NCI-H774 (cell line): ENCODE results near the gene PCDHGC3.

ENCODE experiments used
- DNase-seq: peaks from one replicate; lab custom pipeline; 2025; lab: John Stamatoyannopoulos, UW

Gene PCDHGC3

DNA sequence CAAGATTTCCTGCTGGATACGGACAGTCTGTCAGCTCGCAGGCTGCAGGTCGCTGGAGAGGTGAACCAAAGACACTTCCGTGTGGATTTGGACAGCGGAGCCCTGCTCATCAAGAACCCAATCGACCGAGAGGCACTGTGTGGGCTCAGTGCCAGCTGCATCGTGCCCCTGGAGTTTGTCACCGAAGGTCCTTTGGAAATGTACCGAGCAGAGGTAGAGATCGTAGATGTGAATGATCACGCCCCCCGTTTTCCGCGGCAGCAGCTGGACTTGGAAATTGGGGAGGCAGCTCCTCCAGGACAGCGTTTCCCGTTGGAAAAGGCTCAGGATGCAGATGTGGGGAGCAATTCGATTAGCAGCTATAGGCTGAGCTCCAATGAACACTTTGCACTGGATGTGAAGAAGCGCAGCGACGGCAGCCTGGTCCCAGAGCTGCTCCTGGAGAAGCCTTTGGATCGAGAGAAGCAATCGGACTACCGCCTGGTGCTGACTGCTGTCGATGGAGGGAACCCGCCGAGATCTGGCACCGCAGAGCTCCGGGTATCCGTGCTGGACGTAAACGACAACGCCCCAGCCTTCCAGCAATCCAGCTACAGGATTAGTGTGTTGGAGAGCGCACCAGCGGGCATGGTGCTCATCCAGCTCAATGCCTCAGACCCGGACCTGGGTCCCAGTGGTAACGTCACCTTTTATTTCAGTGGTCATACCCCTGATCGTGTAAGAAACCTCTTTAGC, 9.7 kb downstream of the PCDHGC3 start:
- no peak for DNase-seq

DNA sequence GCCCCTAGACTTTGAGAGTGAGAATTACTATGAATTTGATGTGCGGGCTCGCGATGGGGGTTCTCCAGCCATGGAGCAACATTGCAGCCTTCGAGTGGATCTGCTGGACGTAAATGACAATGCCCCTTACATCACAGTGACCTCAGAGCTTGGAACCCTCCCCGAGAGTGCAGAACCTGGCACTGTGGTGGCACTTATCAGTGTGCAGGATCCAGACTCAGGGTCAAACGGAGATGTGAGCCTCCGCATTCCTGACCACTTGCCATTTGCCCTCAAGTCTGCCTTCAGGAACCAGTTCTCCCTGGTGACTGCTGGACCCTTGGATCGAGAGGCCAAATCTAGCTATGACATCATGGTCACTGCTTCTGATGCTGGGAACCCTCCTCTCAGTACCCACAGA, 10.3 kb downstream of the PCDHGC3 start:
- no peak for DNase-seq

DNA sequence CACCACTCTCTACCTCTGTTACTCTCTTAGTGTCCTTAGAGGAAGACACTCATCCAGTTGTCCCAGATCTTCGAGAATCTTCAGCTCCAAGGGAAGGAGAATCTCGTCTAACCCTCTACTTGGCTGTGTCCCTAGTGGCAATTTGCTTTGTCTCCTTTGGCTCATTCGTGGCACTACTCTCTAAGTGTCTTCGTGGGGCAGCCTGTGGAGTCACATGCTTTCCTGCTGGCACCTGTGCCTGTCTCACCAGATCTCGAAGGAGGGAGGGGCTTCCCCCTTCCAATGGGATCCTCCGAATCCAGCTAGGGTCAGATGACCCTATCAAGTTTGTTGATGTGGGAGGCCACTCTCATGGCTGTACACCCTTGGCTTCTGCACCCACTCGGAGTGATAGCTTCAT, 11.4 kb downstream of the PCDHGC3 start:
- DNase-seq, result no peak

DNA sequence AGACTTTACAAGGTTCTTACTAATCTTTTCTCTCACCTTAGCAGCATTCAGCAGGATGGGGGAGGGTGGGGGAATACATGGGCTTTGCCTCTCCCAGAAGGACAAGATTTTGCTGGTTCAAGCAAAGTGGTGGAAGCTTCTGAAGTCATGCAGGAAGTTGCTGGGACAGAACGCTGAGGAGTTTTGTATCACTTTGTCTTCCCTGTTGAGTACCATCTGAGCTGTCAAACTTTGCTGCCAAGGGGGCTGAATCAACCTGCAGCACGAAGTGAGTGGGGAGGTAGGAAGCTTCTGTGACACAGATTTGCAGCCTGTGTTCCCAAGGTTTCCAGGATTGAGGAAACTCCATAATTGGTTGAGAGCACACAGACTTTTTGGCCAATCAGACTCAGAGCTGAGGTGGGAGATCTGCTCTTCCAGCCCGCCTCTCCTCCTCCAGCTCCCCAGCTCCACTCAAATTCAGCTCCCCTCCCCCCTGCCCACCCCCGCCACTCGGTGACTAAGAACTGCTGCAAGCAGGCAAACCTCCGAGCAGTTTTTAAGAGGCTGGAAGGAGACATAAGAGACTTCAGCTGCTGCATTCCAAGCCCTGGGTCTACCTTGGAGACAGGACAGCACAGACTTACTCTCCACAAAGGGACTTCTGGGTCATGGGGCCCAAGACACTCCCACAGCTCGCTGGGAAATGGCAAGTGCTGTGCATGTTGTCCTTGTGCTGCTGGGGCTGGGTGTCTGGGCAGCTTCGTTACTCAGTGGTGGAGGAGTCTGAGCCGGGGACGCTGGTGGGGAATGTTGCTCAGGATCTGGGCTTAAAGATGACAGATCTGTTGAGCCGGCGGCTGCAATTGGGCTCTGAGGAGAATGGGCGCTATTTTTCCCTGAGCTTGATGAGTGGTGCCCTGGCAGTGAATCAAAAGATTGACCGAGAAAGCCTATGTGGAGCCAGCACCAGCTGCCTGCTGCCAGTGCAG, 13.1 kb downstream of the PCDHGC3 start, which contains the start of gene PCDHGC5:
TSS of gene PCDHGC5 (plus strand) at position 491 of the 971 bp plus-strand sequence. CDS start at position 651, 160 bp downstream.
- DNase-seq, result no peak

DNA sequence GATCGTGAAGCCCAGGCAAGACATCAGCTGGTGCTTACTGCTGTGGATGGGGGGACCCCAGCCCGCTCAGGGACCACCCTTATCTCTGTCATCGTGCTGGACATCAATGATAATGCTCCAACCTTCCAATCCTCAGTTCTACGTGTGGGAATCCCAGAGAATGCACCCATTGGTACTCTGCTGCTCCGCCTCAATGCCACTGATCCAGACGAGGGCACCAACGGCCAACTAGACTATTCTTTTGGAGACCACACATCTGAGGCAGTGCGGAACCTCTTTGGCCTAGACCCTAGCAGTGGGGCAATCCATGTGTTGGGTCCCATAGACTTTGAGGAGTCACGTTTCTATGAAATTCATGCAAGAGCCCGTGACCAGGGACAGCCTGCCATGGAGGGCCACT, 14.1 kb downstream of the PCDHGC3 start:
- no peak for DNase-seq

DNA sequence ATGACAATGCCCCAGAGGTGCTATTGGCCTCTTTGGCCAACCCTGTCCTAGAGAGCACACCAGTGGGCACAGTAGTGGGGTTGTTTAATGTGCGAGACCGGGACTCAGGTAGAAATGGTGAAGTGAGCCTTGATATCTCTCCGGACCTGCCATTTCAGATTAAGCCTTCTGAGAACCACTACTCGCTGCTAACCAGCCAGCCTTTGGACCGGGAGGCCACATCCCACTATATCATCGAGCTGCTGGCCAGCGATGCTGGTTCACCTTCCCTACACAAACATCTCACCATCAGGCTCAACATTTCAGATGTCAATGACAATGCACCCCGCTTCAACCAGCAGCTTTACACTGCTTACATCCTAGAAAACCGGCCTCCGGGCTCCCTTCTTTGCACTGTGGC, 14.5 kb downstream of the PCDHGC3 start:
- DNase-seq, result no peak

DNA sequence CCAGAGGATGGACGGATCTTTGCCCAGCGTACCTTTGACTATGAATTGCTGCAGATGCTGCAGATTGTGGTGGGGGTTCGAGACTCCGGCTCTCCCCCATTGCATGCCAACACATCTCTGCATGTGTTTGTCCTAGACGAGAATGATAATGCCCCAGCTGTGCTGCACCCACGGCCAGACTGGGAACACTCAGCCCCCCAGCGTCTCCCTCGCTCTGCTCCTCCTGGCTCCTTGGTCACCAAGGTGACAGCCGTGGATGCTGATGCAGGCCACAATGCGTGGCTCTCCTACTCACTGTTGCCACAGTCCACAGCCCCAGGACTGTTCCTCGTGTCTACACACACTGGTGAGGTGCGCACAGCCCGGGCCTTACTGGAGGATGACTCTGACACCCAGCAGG, 15.0 kb downstream of the PCDHGC3 start:
- DNase-seq, result no peak

DNA sequence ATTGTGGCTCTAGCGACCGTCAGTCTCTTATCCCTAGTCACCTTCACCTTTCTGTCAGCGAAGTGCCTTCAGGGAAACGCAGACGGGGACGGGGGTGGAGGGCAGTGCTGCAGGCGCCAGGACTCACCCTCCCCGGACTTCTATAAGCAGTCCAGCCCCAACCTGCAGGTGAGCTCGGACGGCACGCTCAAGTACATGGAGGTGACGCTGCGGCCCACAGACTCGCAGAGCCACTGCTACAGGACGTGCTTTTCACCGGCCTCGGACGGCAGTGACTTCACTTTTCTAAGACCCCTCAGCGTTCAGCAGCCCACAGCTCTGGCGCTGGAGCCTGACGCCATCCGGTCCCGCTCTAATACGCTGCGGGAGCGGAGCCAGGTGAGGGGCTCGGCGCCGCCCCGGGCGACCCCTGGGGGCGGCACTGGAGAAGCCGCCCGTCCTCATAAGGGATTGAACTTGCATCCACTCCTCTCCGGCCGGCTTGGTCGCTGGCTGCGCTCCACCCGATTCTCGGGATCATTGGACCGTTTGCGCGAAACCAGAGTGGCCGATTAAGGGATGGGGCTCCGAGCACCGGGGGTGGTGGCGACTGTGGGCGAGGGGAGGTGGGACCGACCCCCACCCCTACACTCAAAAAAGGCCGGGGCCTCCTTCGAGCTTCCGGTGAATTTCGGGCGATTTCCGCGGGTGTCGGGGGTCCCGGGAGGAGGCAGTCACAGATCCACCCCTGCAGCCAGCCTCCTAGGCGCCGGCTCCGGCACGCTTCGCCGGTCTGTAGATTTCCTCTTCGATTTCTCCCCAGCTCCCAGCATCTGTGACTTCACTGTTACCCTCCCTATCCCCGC, 15.8 kb downstream of the PCDHGC3 start:
- no peak for DNase-seq

DNA sequence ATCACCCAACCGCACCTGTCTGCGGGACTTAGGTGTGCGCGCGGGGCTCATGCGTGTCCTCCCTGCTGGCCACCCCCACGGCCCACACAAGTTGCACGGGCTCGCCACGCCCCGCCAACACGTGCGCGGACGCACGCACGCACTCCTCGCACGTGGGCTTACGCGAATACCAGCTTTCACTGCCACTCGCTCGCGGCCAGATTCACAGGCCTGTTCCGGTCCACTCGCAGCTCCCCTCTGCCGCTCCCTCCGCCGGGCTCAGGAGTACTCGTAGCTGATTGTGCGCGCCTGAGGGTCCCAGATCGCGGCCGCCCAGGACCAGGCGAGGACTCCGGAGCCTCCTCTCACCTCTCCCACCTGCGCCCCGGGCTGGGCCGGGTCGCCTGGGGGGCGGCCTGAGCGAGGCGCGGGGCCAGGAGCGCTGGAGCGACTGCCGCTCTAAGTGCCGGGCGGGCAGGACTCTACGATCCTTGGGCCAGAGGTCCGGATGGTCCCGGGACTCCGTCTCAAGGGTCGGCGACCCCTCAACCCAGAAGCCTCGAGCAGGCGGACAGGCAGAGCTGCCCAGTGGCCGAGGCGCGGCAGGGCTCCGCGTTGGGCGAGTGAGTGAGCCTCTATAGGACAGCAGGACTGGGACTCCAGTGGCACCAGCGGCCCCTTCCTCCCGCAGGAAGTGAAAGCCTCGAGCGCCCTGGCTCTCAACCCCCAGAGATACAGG, 16.6 kb downstream of the PCDHGC3 start:
- DNase-seq, result no peak

DNA sequence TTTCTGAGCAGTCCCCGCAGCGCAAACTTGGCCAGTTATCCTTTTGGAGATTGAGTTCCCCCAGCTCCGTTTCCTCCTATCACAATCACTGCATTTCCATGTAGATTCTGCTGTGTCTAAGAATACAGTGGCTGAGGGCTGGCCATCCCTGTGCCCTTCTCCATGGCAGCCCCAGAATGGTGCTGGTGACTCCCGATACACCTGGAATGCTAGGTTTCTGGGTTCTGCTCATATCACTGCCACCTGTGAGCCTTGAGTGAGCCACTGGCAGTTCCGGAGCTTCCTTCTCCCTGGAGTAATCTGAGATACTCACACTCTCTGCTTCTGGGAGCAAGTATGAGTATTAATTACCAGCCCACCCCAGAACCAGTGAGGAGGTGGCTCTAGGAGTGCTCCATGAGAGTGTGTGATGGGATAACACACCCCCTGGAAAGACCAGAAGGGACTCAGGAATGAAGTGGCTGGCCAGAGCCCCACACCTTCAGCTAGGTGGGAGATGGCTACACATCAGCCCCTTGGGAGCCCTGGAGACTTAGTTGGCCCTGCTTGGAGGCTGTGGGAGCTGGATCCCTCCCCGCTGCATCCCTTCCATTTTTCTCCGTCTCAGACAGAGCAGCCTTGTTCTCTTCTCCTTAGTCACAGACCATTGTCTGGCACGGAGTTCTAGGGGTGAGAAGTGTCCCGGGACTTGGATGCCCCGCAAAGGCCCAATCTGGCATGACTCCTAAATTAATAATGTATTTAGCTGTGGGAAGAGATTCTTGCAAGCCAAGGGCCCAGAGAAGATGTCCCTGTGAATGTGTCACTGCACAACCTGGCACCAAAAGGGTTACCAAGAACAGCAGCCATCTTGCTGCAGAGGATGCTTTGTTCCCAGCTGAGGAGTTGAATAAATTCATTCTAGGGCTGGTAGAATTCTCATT, 18.0 kb downstream of the PCDHGC3 start:
- no peak for DNase-seq

DNA sequence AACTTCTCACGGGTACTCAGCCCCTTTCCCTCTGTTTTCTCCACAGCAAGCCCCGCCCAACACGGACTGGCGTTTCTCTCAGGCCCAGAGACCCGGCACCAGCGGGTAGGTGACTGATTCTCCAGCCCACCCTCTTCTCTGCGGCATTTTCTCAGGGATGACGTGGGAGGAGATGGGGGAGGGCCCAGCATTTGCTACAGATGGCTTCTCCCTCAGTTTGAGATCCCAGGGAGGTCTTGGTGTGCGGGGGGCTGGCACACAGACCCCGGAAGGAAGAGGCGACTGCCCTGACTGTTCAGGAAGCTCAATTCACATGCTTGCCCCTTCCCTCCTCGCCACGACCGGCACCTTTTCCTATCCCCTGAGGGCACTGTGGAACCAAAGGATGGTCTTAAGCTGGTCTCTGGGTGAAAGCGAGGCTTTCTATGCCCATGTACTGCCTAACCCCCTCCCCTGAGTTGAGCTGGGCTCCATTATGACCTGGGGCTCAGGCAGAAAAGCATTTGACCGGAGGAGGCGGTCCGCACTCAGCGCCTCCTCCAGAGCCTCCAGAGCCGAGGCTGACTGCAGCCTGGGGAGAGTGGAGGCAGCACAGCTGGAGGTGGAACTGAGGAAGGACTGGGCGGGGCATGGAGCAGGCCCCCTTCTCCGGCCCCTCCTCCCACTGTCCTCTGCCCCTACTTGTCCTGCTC, 19.1 kb downstream of the PCDHGC3 start:
- no peak for DNase-seq

DNA sequence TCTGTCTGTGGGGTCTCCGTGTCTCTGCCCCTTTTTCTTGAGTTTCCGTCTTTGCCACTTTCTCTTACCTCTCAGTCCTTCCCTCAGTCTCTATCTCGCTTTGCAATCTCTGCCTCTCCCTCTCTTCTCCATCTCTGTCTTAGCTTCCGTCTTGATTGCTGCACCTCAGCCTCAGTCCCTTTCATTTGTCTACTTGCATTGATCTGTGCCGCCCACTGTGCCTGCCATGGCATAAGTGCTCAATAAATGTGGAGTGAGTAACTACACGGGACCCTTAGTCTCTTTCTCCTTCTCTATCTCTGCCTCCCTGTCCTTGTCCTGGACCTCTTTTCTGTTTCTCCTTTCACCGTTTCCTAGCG, 19.7 kb downstream of the PCDHGC3 start:
- DNase-seq, result no peak

DNA sequence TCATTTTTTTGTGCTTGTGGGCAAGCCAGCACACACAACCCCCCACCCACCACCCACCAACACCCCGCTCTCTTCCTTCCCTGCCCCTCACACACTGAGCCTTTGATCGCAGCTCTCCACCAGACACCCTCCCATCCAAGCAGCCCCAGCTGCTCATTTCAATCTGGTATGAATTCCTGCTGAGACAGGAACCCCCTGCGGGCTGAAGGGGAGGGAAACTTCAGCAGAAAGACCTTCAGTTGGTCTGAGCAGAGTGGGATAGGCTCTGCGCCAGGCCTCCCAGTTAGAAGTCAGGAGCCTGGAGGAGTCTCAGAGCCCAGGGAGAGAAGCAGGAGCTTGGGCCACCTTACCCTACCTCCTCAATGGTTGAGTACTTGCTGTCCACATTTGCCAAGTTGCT, 20.3 kb downstream of the PCDHGC3 start:
- DNase-seq, result no peak

DNA sequence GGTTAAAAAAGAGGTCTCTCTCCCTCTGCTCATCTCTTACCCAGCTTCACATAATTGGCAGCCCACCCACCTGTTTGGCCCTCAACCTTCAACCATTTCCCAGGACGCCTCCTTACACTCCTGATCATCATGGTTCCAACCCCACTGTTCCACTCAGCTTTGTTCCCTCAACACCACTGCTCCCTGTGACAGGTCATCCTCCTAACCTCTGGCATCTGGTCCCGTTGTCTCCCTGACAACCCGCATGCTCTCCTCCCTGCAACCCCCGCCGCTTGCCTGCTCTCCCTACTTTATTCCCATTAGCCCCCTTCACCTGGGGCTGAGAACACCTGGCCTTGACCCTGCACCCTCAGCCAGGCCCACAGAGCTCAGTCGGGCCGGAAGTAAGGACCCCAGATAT, 26.0 kb downstream of the PCDHGC3 start:
- no peak for DNase-seq

DNA sequence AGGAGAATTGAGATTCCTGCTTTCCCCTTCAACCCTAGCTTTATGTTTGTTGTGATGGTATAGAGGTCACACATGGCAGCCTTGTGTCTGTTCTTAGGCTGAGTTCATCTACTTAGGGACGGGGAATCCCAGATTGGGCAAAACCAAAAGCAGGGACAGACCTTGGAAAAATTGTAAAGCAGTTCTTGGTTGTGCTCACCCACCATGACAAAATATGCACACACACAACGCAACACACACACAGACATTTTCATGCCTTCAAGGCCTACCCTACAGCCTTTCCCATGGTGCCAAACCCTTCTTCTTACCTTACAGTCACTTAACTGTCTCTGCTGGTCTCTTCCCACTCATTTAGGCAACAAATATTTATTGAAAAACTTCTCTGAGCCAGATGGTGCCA, 27.9 kb downstream of the PCDHGC3 start:
- no peak for DNase-seq

DNA sequence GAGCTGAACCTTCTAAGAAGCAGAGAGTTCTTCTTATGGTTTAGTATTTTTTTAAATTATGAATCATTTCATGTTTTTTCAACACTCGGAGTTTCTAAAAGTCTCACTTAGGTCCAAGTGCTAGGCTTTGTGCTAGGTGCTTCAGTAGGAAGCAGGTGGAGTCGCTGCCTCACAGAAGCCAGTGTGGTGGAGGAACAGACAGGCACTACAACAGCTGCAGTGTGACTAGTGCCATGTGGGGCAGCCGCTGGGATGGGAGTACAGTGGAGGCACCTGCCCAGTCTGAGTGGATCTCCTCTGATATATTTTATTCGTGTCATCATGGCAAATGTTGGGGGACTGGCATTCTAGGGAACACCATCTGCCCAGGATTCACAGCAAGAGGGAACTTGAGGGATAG, 28.4 kb downstream of the PCDHGC3 start:
- no peak for DNase-seq

DNA sequence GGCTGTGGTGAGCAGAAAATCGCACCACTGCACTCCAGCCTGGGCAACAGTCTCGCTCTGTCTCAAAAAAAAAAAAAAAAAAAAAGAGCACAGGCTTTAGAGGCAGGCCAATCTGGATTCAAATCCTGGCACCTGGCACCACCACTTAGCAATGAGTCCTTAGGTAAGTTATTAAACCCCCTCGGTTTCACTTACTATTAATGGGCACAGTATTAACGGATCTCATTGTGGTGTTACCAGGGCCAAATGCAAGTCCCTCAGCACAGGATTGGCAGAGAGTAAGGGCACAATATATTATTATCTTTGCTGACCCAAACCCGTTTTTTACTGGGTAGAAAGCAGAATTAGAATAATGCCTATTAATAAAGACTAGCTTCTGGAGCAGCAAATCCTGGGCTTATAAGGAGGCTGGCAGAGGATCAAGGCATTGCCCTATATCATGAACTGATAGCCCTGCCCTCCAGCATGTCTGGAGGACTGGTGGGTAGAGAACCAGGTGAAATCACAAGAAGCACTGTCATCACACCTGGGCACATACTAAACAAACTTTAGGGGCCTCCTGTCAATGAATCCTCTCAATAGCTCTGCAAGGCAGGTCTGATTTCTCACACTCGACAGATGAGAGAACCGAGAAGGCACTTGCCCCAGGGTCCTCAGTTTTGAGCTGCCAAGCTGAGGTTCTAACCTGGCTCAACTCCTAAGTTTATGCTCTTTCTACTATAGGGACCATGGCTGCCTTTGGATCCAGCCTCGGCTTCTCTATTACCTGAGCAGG, 30.8 kb downstream of the PCDHGC3 start:
- DNase-seq, result no peak

DNA sequence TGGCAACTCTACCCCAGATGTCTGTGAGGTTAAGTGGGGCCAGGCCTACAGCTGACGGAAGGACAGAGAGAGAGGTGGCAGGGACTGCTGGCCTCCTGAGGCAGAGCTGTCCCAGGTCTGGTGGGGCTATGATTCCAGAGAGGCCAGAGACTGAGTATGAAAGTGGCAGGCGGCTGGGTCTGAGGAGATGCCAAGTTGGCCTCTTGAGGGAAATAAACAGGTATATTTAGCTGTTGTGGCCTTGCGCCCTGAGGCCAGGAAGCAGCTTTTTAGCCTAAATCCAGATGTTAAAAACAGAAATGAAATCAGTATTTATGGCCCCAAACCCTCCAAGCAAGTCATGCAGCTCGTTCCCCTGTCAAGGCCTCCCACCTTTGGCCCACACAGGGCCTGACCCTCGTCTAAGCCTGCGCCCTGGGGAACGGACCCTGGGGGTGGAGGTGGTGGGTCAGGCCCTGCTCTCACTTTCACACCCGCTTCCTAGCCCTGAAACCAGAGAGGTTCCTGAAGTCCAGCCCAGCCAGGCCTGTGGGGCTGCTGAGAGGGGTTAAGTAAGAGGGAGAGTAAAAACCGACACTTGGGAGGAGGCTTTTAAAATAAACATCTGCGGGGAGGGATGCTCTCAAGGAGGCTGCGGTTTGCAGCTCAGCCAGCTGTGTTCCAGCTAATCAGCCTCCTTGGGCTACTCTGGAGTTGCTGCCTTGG, 31.8 kb downstream of the PCDHGC3 start:
- no peak for DNase-seq

DNA sequence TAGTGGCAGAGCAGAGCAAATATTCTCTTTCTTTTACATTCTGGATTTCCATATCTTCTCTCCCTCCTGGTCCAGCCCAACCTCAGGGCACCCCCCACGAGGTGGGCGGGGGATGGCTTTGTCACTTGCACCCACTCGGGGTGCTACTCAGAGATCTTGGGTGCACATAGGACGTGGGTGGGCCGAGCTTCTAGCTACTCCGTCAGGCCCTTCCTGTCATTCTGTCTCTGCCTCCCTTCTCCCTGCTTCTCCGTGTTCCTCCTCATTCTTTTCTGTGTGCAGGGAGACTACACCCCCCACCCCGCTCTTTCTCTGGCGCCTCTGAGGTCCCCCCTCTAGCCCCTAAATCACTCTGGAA, 32.7 kb downstream of the PCDHGC3 start:
- DNase-seq, result no peak
